GM12878 (cell line): Measurements from ENCODE around the gene RBMS3.

Experiments used
- GATAD2B ChIP-seq: fragments of 450-650 bp; conservative IDR thresholded peaks from 2 replicates; pipeline ENCODE4 v1.6.1; 2017; ENCODE audit warnings: low read depth, mild to moderate bottlenecking, moderate library complexity
- NRF1 ChIP-seq: conservative IDR thresholded peaks from 2 replicates; pipeline ENCODE4 v1.6.1; 2011; ENCODE audit warnings: mild to moderate bottlenecking, low read depth, low read length, improper control_type of control experiment
- PBX3 ChIP-seq: IDR thresholded peaks from 2 replicates; pipeline ENCODE4 v1.6.1; 2011; ENCODE audit warnings: mild to moderate bottlenecking, low read depth, low read length, moderate library complexity; ENCODE audit not compliant: insufficient replicate concordance

- TF ChIP-seq NRF1 (no peak), GATAD2B (no peak), PBX3 (no peak)
These were observed 725.2 kb downstream of the RBMS3 start for GRCh38 chr3:30006111-30006510.
